SK-N-MC (cell line): ENCODE results near the gene PTPRF.

Experiments used
- EZH2 ChIP-seq: fragments of 200-600 bp; sonication (generic); IDR thresholded peaks from one replicate; pipeline ENCODE4 v1.6.1; 2017; ENCODE audit warnings: antibody characterized with exemption
- POLR2AphosphoS5 ChIP-seq: IDR thresholded peaks from 2 replicates; pipeline ENCODE4 v1.6.1; 2012; ENCODE audit warnings: mild to moderate bottlenecking, low read depth, low read length, borderline replicate concordance

GRCh38 chr1:43616383-43616782 is 85.7 kb downstream of the PTPRF start:
- TF ChIP-seq POLR2AphosphoS5 (no peak), EZH2 (no peak)
